ENCODE data around the gene MAP2K1. TPM values are rescaled to one million over a fixed set of nuclear protein-coding genes. Genes with fewer than 3 reads are reported as not detected.
A peak's percentile ranks its signal among the peaks of the same experiment; 100 is the strongest.

Gene MAP2K1
- total and polyA plus RNA-seq, 9 of the 15 experiments (the other 6 are each of a cell fraction or from before 2014, with no cell fraction given): 7.5 to 58.3 (median 30.0) TPM

DNA sequence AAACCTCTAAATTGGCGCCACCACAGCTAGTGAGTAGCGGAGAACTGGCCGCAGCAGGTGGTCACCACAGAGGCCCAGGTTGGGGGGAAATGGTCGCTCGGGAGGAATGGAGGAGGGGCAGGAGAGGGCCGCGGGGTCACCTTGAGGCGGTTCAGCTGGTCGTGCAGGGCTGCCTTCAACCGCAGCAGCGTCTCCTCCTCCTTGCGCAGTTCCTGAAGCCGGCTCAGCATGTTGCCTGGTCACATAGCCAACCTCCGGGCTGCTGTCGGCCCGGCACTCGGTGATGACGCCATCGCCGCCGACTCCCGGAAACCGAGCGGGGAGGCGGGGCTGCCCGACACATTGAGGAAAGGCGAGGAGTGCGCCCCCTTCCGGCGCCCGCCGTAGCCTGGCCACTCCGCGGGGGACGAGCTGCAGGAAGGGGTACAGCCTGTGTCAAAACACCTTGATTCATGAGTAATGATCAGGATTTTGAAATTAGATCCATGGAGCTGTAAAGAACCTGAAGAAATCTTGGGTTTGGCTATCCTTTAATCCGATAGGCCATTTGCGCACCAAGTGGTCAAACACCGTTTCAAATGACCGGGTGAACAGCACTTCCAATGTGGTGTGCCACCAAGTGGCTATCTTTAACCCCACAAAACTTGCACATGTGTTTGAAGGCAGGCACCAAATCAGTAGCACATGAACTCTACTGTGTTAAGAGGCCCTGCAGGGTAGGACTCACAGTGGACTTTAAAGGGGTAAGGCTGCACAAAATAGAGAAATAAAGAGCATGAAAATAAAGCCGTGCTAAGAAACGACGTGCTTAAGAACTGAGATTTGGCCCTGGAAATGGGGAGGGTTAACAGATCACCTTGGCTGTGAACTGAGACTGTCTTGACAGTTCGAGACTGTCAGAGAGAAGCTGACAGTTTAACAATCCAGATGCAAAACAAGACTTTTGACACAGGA lies 111.1 kb downstream of the MAP2K1 start, which contains the start of gene SNAPC5 (continued):
- 0 out of 2 replicates have a peak, but pooled peaks have one; percentile 19 for TF ChIP-seq ZKSCAN1 (IDR thresholded peaks at IDR 0.05; ENCODE audit: low read depth, low read length)
- TF ChIP-seq, protein P1, sequence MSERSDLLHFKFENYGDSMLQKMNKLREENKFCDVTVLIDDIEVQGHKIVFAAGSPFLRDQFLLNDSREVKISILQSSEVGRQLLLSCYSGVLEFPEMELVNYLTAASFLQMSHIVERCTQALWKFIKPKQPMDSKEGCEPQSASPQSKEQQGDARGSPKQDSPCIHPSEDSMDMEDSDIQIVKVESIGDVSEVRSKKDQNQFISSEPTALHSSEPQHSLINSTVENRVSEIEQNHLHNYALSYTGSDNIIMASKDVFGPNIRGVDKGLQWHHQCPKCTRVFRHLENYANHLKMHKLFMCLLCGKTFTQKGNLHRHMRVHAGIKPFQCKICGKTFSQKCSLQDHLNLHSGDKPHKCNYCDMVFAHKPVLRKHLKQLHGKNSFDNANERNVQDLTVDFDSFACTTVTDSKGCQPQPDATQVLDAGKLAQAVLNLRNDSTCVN (CRISPR knock-in tag; IDR thresholded peaks at IDR 0.05): no peak
- peak; percentile 40; the same call in 1 of the 2 replicates for TF ChIP-seq BHLHE40 (IDR thresholded peaks at IDR 0.05; ENCODE audit: low read length)
- peak; percentile 76 for TF ChIP-seq SUPT5H (IDR thresholded peaks at IDR 0.05)
- no peak for TF ChIP-seq ZNF174 (CRISPR knock-in tag; IDR thresholded peaks at IDR 0.05)
- TF ChIP-seq HMG20B (CRISPR knock-in tag; IDR thresholded peaks at IDR 0.05): no peak
- TF ChIP-seq RFX7 (CRISPR knock-in tag; IDR thresholded peaks at IDR 0.05): 0 out of 2 replicates have a peak, but pooled peaks have one; percentile 76
- TF ChIP-seq MLLT1 (IDR thresholded peaks at IDR 0.05): peak in 1 of 2 experiments; percentile 55; a peak in 1 of 4 replicates
- TF ChIP-seq SFPQ (IDR thresholded peaks at IDR 0.05; ENCODE audit: low read depth, low read length): no peak
- TF ChIP-seq HDAC2 (IDR thresholded peaks at IDR 0.05): peak; percentile 73; the same call in 1 of the 2 replicates
- TF ChIP-seq CREBBP (IDR thresholded peaks at IDR 0.05; ENCODE audit: low read depth, low read length): no peak
- TF ChIP-seq CBFA2T3 (IDR thresholded peaks at IDR 0.05): peak; percentile 9; the same call in 1 of the 2 replicates
- no peak for TF ChIP-seq MCM3 (IDR thresholded peaks at IDR 0.05)
- no peak for TF ChIP-seq IRF2 (CRISPR knock-in tag; IDR thresholded peaks at IDR 0.05)
- TF ChIP-seq E2F3 (CRISPR knock-in tag; IDR thresholded peaks at IDR 0.05): no peak
- no peak for TF ChIP-seq BMI1 (IDR thresholded peaks at IDR 0.05; ENCODE audit: low read length)
- no peak for TF ChIP-seq TFAM (CRISPR knock-in tag; conservative IDR thresholded peaks at IDR 0.05)
- TF ChIP-seq PBX2 (CRISPR knock-in tag; IDR thresholded peaks at IDR 0.05; ENCODE audit: low read depth): no peak
- TF ChIP-seq PBX2 (tag; conservative IDR thresholded peaks at IDR 0.05; ENCODE audit: low read depth): peak; percentile 65; the same call in 1 of the 2 replicates
- peak; percentile 59 for TF ChIP-seq SMAD1 (IDR thresholded peaks at IDR 0.05; ENCODE audit: low read depth, low read length, partially characterized antibody)
- TF ChIP-seq NFIC (IDR thresholded peaks at IDR 0.05): no peak; the same call in 1 of the 2 replicates
- TF ChIP-seq ATF7 (IDR thresholded peaks at IDR 0.05): peak; percentile 96
- TF ChIP-seq BACH1 (tag; IDR thresholded peaks at IDR 0.05): peak; percentile 51; the same call in 1 of the 2 replicates
